ENCODE results near the gene ZNF484. TPM values are rescaled to one million over a fixed set of nuclear protein-coding genes. Genes with fewer than 3 reads are reported as not detected.
A peak's percentile ranks its signal among the peaks of the same experiment; 100 is the strongest.
"Not testable (repeated sequence)": the region's sequence is repeated elsewhere in the genome, so short reads cannot be mapped to it uniquely, and the experiment has no call there.

ZNF484 gene
- 10 to 100 TPM; 13.0 to 14.4 TPM for total RNA-seq

DNA sequence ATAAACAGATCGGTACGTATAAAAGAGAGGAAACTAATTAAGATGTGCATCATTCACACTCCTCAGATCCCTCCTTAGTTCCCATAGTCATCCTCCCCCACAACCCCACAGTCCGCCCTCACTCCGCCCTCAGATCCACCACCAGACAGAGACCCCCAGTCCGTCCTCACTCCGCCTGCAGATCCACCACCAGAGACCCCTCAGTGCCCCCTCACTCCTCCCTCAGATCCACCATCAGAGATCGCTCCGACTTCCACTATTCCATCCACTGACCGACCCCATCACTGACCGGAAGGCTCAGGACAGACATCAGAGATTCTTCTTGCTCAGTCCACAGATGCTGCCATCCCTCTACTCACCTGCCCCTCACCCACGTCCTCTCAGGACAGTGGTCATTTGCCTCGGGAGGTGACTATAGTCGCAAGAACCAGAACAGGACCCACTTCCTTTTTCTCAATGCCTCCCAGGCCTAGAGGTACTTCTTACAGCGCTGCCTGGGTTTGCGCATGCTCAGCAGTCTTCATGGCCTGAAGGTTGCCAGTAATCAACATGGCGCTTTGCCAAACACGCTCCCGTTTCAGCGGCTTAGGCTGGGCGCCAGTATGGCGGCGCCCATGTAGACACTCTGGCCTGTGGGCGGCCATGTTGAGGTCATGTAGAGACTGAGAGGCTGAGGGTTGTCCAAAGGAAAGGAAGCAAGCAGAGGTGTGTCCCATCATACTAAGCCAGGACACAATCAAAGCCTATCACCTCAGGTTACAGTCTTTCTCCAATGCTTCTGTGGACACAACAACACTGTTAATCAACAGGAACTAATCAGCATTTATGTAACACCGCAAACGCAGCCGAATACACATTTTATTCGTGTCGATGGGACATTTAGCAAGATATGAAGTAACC is at the start of gene ZNF484:
Gene ZNF484, minus strand, starts transcription at position 508 of the 900 bp plus-strand sequence. CDS start 3,009 bp downstream, outside the sequence.
- Mint-ChIP-seq H3K27ac (peak within 1 kb of the TSS; percentile 96), H3K4me3 (peak within 1 kb of the TSS; percentile 100), H3K27me3 (no peaks in the 10 kb centered on the region), H3K4me1 (peaks cover 44% of the 10 kb centered on the region), H3K9me3 (peaks cover 6% of the 10 kb centered on the region), H3K36me3 (ENCODE audit: low read depth) (peaks cover 37% of the 10 kb centered on the region)
- POLR2A ChIA-PET: no interaction called here
- DNase-seq: peak; percentile 98
- CTCF ChIA-PET: no interaction called here

- no peak overlapping the region for H3K4me3 Mint-ChIP-seq
- peaks cover 10% of the 10 kb centered on the region for H3K4me1 Mint-ChIP-seq
- ChIA-PET CTCF (interaction anchor here (1.0 to 1.5 kb wide), 3 partner anchors 24 to 144 kb away, joined by 3 read pairs; no protein-coding TSS in a partner anchor), POLR2A (no interaction called here)
- H3K36me3 Mint-ChIP-seq (ENCODE audit: low read depth): no peaks in the 10 kb centered on the region
- DNase-seq: no peak
- H3K9me3 Mint-ChIP-seq: no peaks in the 10 kb centered on the region
- peaks cover 2% of the 10 kb centered on the region for H3K27me3 Mint-ChIP-seq
- peak overlapping the region; percentile 39 for H3K27ac Mint-ChIP-seq
Observed at GRCh38 chr9:92920437-92920836, 42.6 kb upstream of the ZNF484 start.

- H3K27ac Mint-ChIP-seq: no peak overlapping the region
- H3K36me3 Mint-ChIP-seq (ENCODE audit: low read depth): no peaks in the 10 kb centered on the region
- H3K4me1 Mint-ChIP-seq: peaks cover 10% of the 10 kb centered on the region
- CTCF ChIA-PET: no interaction called here
- H3K4me3 Mint-ChIP-seq: no peak overlapping the region
- no peaks in the 10 kb centered on the region for H3K9me3 Mint-ChIP-seq
- no peak for DNase-seq
- POLR2A ChIA-PET: no interaction called here
- H3K27me3 Mint-ChIP-seq: peaks cover 2% of the 10 kb centered on the region
Observed at GRCh38 chr9:92917176-92917800, 39.5 kb upstream of the ZNF484 start.

- Mint-ChIP-seq H3K36me3 (ENCODE audit: low read depth) (no peaks in the 10 kb centered on the region), H3K27ac (no peak overlapping the region), H3K9me3 (no peaks in the 10 kb centered on the region), H3K27me3 (peaks cover 9% of the 10 kb centered on the region), H3K4me1 (no peaks in the 10 kb centered on the region), H3K4me3 (no peak overlapping the region)
- DNase-seq: no peak
- CTCF ChIA-PET: interaction anchor here (0.6 to 1.5 kb wide), 2 partner anchors 18 to 175 kb away, joined by 3 to 4 read pairs; no protein-coding TSS in a partner anchor
- POLR2A ChIA-PET: no interaction called here
Observed at GRCh38 chr9:92911511-92912475, 34.0 kb upstream of the ZNF484 start.

GRCh38 chr9:92905137-92905536 is 27.3 kb upstream of the ZNF484 start:
- peak; percentile 15 for DNase-seq
- H3K27me3 Mint-ChIP-seq; H3K9me3 Mint-ChIP-seq; POLR2A ChIA-PET; H3K4me1 Mint-ChIP-seq; H3K36me3 Mint-ChIP-seq (ENCODE audit: low read depth); CTCF ChIA-PET: not testable (repeated sequence)
- H3K27ac Mint-ChIP-seq: peak overlapping the region; percentile 6
- H3K4me3 Mint-ChIP-seq: peak overlapping the region; percentile 19

DNA sequence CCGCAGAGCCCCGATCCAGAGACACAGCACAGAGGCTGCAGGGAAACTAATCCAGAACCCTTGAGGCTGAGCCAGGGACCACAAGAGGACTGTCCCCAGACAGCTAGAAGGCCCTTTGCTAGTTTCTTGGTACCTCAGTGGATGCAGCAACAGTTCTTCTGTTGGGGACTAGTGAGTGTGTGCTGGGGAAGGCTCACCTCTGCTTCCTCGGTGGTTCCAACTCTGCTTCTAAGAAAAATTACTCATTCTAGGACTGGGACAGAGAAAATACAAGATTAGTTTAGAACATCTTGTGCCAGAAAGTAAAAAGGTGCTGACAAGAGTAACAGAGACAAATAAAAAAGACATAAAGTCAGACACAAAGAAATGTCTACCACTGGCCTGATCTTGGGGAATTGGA is 19.5 kb upstream of the ZNF484 start:
- Mint-ChIP-seq H3K4me1 (peaks cover 16% of the 10 kb centered on the region), H3K4me3 (no peak overlapping the region)

DNA sequence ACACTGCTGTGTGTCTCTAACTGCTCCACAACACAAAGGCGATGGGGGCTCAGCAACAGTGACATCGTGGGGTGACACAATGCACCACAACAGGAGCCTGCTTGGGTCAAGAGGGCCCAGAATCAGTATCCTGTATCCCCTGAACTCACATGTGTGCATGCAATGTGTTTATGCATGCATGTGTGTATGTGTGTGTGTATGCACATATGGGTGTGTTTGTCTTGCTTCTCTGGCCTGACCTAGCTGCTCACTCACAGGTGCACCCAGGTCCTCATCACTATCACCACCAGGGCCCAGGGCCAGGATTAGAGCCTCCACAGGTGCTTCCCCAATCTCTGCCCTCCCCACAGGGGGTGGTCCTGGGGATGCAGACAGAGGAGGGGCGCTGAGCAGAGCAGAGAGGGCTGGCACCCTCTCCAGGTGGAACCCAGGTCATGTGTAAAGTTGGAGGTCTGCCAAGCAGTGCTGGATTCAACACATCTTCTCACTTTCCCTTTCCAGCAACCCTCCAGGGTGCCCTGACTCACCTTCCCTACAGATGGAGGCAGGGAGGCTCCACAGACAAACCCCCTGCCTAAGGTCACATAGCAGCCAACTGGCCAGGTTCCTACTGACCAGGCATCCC is 18.1 kb upstream of the ZNF484 start:
- no peaks in the 10 kb centered on the region for H3K9me3 Mint-ChIP-seq
- no peak for DNase-seq
- no peaks in the 10 kb centered on the region for H3K27me3 Mint-ChIP-seq
- H3K27ac Mint-ChIP-seq: no peak overlapping the region
- no peaks in the 10 kb centered on the region for H3K36me3 Mint-ChIP-seq (ENCODE audit: low read depth)
- H3K4me1 Mint-ChIP-seq: peaks cover 18% of the 10 kb centered on the region
- no peak overlapping the region for H3K4me3 Mint-ChIP-seq
- POLR2A ChIA-PET: no interaction called here
- CTCF ChIA-PET: no interaction called here

More for the DNA sequence above, 19.5 kb upstream of the ZNF484 start:
- CTCF ChIA-PET: no interaction called here
- Mint-ChIP-seq H3K9me3 (no peaks in the 10 kb centered on the region), H3K27me3 (no peaks in the 10 kb centered on the region), H3K27ac (peak overlapping the region; percentile 15), H3K36me3 (ENCODE audit: low read depth) (no peaks in the 10 kb centered on the region)
- POLR2A ChIA-PET: no interaction called here
- DNase-seq: no peak

DNA sequence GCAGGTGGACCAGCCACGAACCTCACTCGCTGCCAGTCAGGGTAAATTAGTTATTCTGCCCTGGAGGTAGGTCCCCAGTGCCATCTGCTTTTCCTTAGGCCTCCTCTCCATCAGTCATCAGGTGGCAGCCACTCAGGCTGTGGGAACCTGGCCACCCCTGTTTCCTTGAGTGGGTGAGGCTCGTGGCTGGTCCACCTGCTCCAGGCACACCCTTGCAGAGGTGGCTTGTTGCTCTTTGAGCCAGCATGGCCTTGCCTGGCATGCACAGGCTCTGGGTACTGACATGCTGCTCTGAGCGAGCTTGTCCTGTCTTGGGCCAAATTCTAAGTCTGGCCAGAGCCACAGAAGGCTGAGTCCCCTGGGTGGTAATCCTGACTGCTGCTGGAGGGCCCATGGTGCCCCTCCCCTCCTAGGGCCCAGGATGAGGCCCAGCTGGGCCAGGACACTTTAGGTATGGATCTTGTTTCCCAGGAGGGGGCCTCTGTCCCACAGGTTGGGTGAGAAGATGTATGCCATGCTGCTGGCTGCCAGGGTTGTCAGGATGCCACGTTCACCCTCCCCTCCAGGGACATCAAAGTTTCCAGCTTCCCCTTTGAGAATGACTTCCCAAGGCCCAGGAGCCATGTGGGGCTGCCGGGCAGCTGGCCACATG is 17.0 kb upstream of the ZNF484 start:
- H3K27me3 Mint-ChIP-seq: peaks cover 2% of the 10 kb centered on the region

GRCh38 chr9:92893916-92894610 is 16.2 kb upstream of the ZNF484 start:
- H3K27me3 Mint-ChIP-seq; H3K36me3 Mint-ChIP-seq (ENCODE audit: low read depth); H3K9me3 Mint-ChIP-seq; POLR2A ChIA-PET; H3K4me3 Mint-ChIP-seq; H3K27ac Mint-ChIP-seq; DNase-seq: not testable (repeated sequence)
- CTCF ChIA-PET: interaction anchor here (0.6 to 1.1 kb wide), 4 partner anchors 12 to 589 kb away, joined by 3 to 4 read pairs (median 4); no protein-coding TSS in a partner anchor
- H3K4me1 Mint-ChIP-seq: peaks cover 20% of the 10 kb centered on the region

More for the DNA sequence above, 17.0 kb upstream of the ZNF484 start:
- peaks cover 18% of the 10 kb centered on the region for H3K4me1 Mint-ChIP-seq
- no peak overlapping the region for H3K27ac Mint-ChIP-seq
- ChIA-PET CTCF (interaction anchor here (0.6 kb wide), 1 partner anchor 107 kb away, joined by 3 read pairs; no protein-coding TSS in a partner anchor), POLR2A (no interaction called here)
- no peaks in the 10 kb centered on the region for H3K9me3 Mint-ChIP-seq
- peaks cover 2% of the 10 kb centered on the region for H3K36me3 Mint-ChIP-seq (ENCODE audit: low read depth)
- H3K4me3 Mint-ChIP-seq: no peak overlapping the region
- DNase-seq: no peak

- H3K4me3 Mint-ChIP-seq; H3K36me3 Mint-ChIP-seq (ENCODE audit: low read depth); H3K27ac Mint-ChIP-seq; CTCF ChIA-PET; H3K9me3 Mint-ChIP-seq; POLR2A ChIA-PET; H3K27me3 Mint-ChIP-seq; DNase-seq: not testable (repeated sequence)
- H3K4me1 Mint-ChIP-seq: peaks cover 32% of the 10 kb centered on the region
Observed at GRCh38 chr9:92892276-92892675, 14.4 kb upstream of the ZNF484 start.

DNA sequence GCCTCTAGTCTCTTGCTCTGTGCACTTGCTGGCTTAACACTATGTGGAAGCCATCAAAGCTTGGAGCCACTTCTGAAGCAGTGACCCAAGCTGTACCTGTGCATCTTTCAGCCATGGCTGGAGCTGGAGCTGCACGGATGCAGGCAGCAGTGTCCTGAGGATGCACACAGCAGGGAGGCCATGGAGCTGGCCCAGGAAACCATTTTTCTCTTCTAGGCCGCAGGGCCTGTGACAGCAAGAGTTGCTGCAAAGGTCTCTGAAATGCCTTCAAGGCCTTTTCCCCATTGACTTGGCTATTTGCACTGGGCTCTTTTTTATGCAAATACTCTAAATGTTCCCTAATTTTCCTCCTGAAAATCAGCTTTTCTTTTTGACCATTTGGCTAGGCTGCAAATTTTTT is 12.9 kb upstream of the ZNF484 start:
- ChIA-PET CTCF (no interaction called here), POLR2A (no interaction called here)
- H3K4me3 Mint-ChIP-seq: no peak overlapping the region
- H3K36me3 Mint-ChIP-seq (ENCODE audit: low read depth): peaks cover 6% of the 10 kb centered on the region
- DNase-seq: no peak
- H3K27ac Mint-ChIP-seq: no peak overlapping the region
- peaks cover 9% of the 10 kb centered on the region for H3K27me3 Mint-ChIP-seq
- H3K9me3 Mint-ChIP-seq: no peaks in the 10 kb centered on the region
- peaks cover 38% of the 10 kb centered on the region for H3K4me1 Mint-ChIP-seq
